MCF 10A (cell line): Measurements from ENCODE around the gene FZD8. TPM values are rescaled to one million over a fixed set of nuclear protein-coding genes. Genes with fewer than 3 reads are reported as not detected.
"Not testable (repeated sequence)": the region's sequence is repeated elsewhere in the genome, so short reads cannot be mapped to it uniquely, and the experiment has no call there.

Source experiments
- Bru-seq: library from RNA; stranded (reverse); fragments of 400-500 nt; gene quantifications from one replicate; lab custom pipeline; 2021; lab: Mats Ljungman, UMichigan
- BruChase-seq, 2 experiments: library from RNA; stranded (reverse); fragments of 400-500 nt; gene quantifications; one replicate each; lab custom pipeline; 2021; lab: Mats Ljungman, UMichigan
- BruUV-seq: library from RNA; stranded (reverse); fragments of 400-500 nt; replicated peaks from 2 replicates; lab custom pipeline; 2021; lab: Mats Ljungman, UMichigan
- CTCF ChIA-PET: fragments of 300-600 bp; sonication (Branson Sonifier 250); formaldehyde crosslinking; extraction: SDS; loops from one replicate; lab custom pipeline; 2021; ENCODE audit warnings: antibody characterized with exemption, inconsistent platforms; lab: Yijun Ruan, JAX
- POLR2A ChIA-PET: fragments of 300-600, 350-650 bp; sonication (Branson Sonifier 250); formaldehyde crosslinking; extraction: SDS; loops from one replicate; lab custom pipeline; 2020; ENCODE audit warnings: antibody characterized with exemption, inconsistent platforms; lab: Yijun Ruan, JAX
- DNase-seq: peaks from one replicate; pipeline ENCODE4 v3.0.0-alpha.2; 2018; ENCODE audit not compliant: unreplicated experiment
- H3K27ac Mint-ChIP-seq: one replicate; pipeline ENCODE4 v1.8.0; 2022; ENCODE audit warnings: mild to moderate bottlenecking, low read depth, mixed read lengths; ENCODE audit not compliant: unreplicated experiment
- H3K27me3 Mint-ChIP-seq: one replicate; pipeline ENCODE4 v1.8.0; 2022; ENCODE audit warnings: mixed read lengths; ENCODE audit not compliant: insufficient read depth, unreplicated experiment
- H3K36me3 Mint-ChIP-seq: one replicate; pipeline ENCODE4 v1.8.0; 2022; ENCODE audit warnings: mild to moderate bottlenecking, moderate library complexity, mixed read lengths; ENCODE audit not compliant: insufficient read depth, unreplicated experiment
- H3K4me1 Mint-ChIP-seq: one replicate; pipeline ENCODE4 v1.8.0; 2022; ENCODE audit warnings: mixed read lengths; ENCODE audit not compliant: insufficient read depth, unreplicated experiment
- H3K4me3 Mint-ChIP-seq: one replicate; pipeline ENCODE4 v1.8.0; 2022; ENCODE audit warnings: mild to moderate bottlenecking, moderate library complexity, mixed read lengths; ENCODE audit not compliant: unreplicated experiment
- H3K9me3 Mint-ChIP-seq: one replicate; pipeline ENCODE4 v1.8.0; 2022; ENCODE audit warnings: mixed read lengths; ENCODE audit not compliant: unreplicated experiment
- intact Hi-C: fragments of 100-400 bp; cut with micrococcal nuclease; formaldehyde crosslinking; loops from 2 replicates; pipeline ENCODE4 v1.14.1; 2022
- long read RNA-seq: library from polyadenylated mRNA; stranded (forward); transcript quantifications from one replicate; pipeline ENCODE4 v2.0.0, GENCODE V29; 2022
- total RNA-seq: library from RNA; stranded (reverse); gene quantifications from 2 replicates; pipeline ENCODE4 v1.2.3, GENCODE V29; 2022
- TF ChIP-seq, protein P1 (sequence below): fragments of 200-600 bp; IDR thresholded peaks from one replicate; pipeline ENCODE4 v1.8.0; 2022; ENCODE audit warnings: antibody characterized with exemption, mild to moderate bottlenecking; ENCODE audit not compliant: unreplicated experiment

The FZD8 gene, protein sequence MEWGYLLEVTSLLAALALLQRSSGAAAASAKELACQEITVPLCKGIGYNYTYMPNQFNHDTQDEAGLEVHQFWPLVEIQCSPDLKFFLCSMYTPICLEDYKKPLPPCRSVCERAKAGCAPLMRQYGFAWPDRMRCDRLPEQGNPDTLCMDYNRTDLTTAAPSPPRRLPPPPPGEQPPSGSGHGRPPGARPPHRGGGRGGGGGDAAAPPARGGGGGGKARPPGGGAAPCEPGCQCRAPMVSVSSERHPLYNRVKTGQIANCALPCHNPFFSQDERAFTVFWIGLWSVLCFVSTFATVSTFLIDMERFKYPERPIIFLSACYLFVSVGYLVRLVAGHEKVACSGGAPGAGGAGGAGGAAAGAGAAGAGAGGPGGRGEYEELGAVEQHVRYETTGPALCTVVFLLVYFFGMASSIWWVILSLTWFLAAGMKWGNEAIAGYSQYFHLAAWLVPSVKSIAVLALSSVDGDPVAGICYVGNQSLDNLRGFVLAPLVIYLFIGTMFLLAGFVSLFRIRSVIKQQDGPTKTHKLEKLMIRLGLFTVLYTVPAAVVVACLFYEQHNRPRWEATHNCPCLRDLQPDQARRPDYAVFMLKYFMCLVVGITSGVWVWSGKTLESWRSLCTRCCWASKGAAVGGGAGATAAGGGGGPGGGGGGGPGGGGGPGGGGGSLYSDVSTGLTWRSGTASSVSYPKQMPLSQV
- total RNA-seq (9.8 and 13.0 TPM in 2 replicates), Bru-seq, nascent RNA (percentile 57 among the genes with signal in this experiment), BruChase-seq, experiment 1, labeled RNA remaining after a 6-hour chase (percentile 53 among the genes with signal in this experiment), BruChase-seq, experiment 2, labeled RNA remaining after a 2-hour chase (percentile 69 among the genes with signal in this experiment)
- long read RNA-seq, result 0 reads

DNA sequence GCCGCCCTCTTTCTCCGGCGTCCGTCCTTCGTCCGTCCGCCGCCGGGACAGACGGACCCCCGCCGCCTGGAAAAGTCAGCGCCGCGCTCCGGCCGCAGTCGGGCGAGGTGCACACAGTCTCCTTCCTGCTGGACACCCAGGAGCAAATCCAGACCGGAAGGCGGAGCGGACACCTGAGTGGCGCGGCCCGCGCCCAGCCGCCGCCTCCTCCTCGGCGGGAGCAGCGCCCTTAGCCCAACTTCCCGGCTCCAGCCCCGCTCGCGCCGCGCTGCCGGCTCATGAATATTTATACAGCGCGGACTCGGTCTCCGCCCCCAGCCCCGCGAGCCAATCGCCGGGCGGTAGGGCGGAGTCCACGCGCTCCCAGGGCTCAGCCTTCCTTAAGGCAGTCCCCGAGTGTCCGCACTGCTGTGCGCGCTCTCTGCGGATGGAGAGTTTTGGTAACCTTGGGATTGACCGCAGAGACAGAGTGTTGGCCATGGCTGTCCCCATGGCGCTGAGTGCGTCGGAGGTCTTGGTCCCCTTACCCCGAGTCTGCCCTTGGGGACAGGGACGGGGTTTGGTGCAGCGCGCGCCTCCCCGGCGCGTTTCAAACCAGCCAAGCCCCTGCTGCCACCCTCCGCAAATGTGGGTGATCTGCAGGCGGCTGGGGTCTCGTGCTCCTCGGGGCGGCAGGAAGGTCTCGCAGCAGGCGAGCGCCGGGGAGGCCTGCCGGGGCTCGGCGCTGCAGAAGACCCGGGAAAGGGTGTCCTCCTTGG lies at the start of gene FZD8:
Gene FZD8, minus strand, starts transcription at position 262 of the 758 bp plus-strand sequence. CDS start 867 bp downstream, outside the sequence.
- CTCF ChIA-PET, result no interaction called here

DNA sequence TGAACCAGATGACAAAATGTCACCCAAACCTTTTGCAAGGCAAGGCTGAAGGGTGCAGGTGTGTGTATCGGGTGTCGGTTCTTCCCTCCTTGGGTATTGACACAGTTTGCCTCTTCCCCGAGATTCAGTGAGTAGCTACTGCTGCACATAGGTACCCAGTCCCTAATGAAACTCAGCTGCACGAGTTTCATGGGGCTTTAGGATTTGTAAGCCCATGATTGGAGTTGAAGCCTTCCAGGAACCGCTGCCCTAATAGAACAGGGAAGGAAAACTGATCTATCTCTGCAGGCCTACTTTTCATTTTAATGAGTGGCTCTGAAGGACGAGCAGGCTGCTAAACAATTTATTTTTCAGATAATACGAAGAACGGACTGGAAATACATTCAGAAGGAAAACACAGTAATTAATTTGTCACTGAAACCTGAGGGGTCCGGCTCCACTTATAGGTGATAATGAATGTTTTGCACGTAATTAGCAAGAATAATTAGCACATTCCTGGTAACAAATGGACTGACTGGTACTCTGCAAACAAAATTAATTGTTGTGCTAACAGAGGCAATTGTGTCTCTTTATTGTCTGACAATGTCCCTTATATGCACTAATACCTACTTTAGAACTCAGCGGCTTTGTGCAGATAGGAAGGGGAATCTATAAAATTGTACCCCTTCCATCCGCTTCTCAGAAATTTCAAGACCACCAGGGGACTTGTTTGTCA lies 49.6 kb upstream of the FZD8 start:
- no peaks in the 10 kb centered on the region for H3K9me3 Mint-ChIP-seq
- ChIA-PET CTCF (interaction anchor here (0.6 to 0.7 kb wide), 2 partner anchors 16 to 130 kb away, joined by 3 to 4 read pairs; no protein-coding TSS in a partner anchor), POLR2A (no interaction called here)
- H3K27me3 Mint-ChIP-seq, result no peaks in the 10 kb centered on the region
- no peaks in the 10 kb centered on the region for H3K36me3 Mint-ChIP-seq
- no peak for DNase-seq
- no peak overlapping the region for H3K27ac Mint-ChIP-seq
- no peak overlapping the region for H3K4me3 Mint-ChIP-seq
- H3K4me1 Mint-ChIP-seq, result no peaks in the 10 kb centered on the region
- no TSS peak for BruUV-seq
- TF ChIP-seq, protein P1, sequence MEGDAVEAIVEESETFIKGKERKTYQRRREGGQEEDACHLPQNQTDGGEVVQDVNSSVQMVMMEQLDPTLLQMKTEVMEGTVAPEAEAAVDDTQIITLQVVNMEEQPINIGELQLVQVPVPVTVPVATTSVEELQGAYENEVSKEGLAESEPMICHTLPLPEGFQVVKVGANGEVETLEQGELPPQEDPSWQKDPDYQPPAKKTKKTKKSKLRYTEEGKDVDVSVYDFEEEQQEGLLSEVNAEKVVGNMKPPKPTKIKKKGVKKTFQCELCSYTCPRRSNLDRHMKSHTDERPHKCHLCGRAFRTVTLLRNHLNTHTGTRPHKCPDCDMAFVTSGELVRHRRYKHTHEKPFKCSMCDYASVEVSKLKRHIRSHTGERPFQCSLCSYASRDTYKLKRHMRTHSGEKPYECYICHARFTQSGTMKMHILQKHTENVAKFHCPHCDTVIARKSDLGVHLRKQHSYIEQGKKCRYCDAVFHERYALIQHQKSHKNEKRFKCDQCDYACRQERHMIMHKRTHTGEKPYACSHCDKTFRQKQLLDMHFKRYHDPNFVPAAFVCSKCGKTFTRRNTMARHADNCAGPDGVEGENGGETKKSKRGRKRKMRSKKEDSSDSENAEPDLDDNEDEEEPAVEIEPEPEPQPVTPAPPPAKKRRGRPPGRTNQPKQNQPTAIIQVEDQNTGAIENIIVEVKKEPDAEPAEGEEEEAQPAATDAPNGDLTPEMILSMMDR, result no peak
- intact Hi-C loops, result no loop called here

More for the DNA sequence above, at the start of gene FZD8:
- POLR2A ChIA-PET, result no interaction called here
- Mint-ChIP-seq H3K4me3 (peak within 1 kb of the TSS; percentile 85), H3K9me3 (no peaks in the 10 kb centered on the region), H3K4me1 (peaks cover 6% of the 10 kb centered on the region), H3K36me3 (peaks cover 41% of the 10 kb centered on the region), H3K27me3 (no peaks in the 10 kb centered on the region), H3K27ac (peak within 1 kb of the TSS; percentile 31)
- no TSS peak for BruUV-seq
- peak; percentile 92 for DNase-seq
- intact Hi-C loops, result loop anchor here (1.0 to 10.0 kb wide), 6 partner anchors 583 to 1137 kb away; no protein-coding TSS in a partner anchor
- TF ChIP-seq, protein P1, result no peak

DNA sequence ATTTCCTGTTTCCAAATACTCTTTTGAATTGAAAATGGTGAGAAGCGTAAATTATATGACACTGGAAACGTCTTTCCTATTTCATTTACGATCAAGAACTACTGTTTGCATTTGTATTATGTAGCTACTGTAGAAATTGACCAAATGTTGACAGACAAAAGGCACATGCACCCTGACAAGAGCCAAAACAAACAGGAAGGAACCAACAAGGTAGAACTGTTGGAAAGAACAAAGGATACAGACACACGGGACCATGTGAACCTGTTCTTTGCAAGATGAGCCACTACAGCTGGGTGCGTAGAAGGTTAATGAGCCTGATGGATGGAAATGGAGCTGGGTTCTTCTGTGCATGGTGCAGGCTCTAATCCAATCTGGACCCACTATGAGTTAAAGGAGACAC lies 48.4 kb upstream of the FZD8 start:
- TF ChIP-seq, protein P1, result no peak
- Mint-ChIP-seq H3K4me1 (no peaks in the 10 kb centered on the region), H3K4me3 (no peak overlapping the region), H3K9me3 (no peaks in the 10 kb centered on the region), H3K36me3 (no peaks in the 10 kb centered on the region), H3K27ac (no peak overlapping the region), H3K27me3 (no peaks in the 10 kb centered on the region)
- POLR2A ChIA-PET, result no interaction called here
- BruUV-seq, result no TSS peak
- CTCF ChIA-PET, result no interaction called here
- intact Hi-C loops, result no loop called here
- DNase-seq, result no peak

DNA sequence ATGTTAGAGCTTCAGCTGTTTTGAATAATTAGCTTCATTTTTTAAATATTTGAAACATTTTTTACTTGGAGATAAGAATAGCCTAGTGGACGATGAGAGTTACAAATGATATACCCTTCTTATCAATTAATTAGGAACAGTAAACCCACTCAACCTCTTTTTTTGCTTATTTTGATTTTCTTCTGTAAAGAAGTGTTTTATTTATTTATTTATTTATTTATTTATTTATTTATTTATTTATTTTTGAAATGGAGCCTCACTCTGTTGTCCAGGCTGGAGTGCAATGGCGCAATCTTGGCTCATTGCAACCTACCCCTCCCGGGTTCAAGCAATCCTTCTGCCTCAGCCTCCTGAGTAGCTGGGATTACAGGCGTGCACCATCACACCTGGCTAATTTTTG lies 43.8 kb upstream of the FZD8 start:
- H3K27ac Mint-ChIP-seq, H3K27me3 Mint-ChIP-seq, H3K4me3 Mint-ChIP-seq, DNase-seq, H3K4me1 Mint-ChIP-seq, H3K9me3 Mint-ChIP-seq, intact Hi-C loops, H3K36me3 Mint-ChIP-seq, CTCF ChIA-PET, BruUV-seq: not testable (repeated sequence)
- POLR2A ChIA-PET, result interaction anchor here (0.7 kb wide), 1 partner anchor 48 kb away, joined by 3 read pairs; no protein-coding TSS in a partner anchor
